ENCODE results near the gene KRTAP5-2. TPM values are rescaled to one million over a fixed set of nuclear protein-coding genes. Genes with fewer than 3 reads are reported as not detected.

KRTAP5-2 gene
- total and polyA plus RNA-seq, 11 donors = not detected

GRCh38 chr11:1636291-1636950 is 38.3 kb upstream of the KRTAP5-2 start:
- H3K27me3 ChIP-seq = peaks cover 0 to 30% (median 8%) of the 10 kb centered on the region in 9 donors
- H3K4me3 ChIP-seq = no peak overlapping the region
- H3K9me3 ChIP-seq = no peaks in the 10 kb centered on the region
- 87 to 90% (median 88%) methylated on average over 19 of the region's 19 CpGs for WGBS, 4 donors
- H3K36me3 ChIP-seq = no peaks in the 10 kb centered on the region
- TF ChIP-seq, protein P1, sequence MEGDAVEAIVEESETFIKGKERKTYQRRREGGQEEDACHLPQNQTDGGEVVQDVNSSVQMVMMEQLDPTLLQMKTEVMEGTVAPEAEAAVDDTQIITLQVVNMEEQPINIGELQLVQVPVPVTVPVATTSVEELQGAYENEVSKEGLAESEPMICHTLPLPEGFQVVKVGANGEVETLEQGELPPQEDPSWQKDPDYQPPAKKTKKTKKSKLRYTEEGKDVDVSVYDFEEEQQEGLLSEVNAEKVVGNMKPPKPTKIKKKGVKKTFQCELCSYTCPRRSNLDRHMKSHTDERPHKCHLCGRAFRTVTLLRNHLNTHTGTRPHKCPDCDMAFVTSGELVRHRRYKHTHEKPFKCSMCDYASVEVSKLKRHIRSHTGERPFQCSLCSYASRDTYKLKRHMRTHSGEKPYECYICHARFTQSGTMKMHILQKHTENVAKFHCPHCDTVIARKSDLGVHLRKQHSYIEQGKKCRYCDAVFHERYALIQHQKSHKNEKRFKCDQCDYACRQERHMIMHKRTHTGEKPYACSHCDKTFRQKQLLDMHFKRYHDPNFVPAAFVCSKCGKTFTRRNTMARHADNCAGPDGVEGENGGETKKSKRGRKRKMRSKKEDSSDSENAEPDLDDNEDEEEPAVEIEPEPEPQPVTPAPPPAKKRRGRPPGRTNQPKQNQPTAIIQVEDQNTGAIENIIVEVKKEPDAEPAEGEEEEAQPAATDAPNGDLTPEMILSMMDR (IDR thresholded peaks at IDR 0.05) = no peak
- TF ChIP-seq POLR2A (IDR thresholded peaks at IDR 0.05) = no peak
- no peak overlapping the region for H3K27ac ChIP-seq
- DNase-seq = no peak
- peaks cover 0 to 21% (median 9%) of the 10 kb centered on the region in 12 donors for H3K4me1 ChIP-seq
- intact Hi-C loops (cut with DNase I) = loop anchor here in 2 of 10 donors (10.0 kb wide), 1 partner anchor 92 kb away; no protein-coding TSS in a partner anchor
- ATAC-seq = no peak

DNA sequence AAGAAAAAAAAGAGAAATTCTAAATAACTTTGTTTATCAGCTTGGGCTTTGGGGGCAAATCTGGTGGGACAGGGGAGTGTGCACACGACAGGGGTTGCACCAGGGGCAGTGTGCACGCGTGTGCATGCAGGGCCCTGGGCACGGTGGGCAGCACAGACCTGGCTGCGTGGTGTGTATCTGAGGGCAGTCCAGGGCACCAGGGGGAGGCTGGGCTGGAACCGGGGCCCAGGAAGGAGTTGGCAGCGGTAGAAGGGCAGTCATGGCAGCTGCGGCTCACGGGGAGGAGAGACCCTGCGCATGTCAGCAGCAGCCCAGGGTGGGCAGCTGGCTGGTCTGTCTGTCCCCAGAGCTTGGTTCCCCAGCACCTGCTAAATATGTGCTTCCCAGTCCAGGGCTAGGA is 35.8 kb upstream of the KRTAP5-2 start:
- Histone ChIP-seq H3K27me3 (peaks cover 0 to 35% (median 8%) of the 10 kb centered on the region in 9 donors), H3K4me3 (no peak overlapping the region), H3K27ac (no peak overlapping the region), H3K9me3 (no peaks in the 10 kb centered on the region), H3K36me3 (no peaks in the 10 kb centered on the region), H3K4me1 (peaks cover 0 to 11% (median 3%) of the 10 kb centered on the region in 12 donors)
- ATAC-seq = no peak
- intact Hi-C loops (cut with DNase I) = loop anchor here in 2 of 10 donors (10.0 kb wide), 1 partner anchor 89 kb away; no protein-coding TSS in a partner anchor
- 85 to 92% (median 89%) methylated on average over 10 of the region's 10 CpGs for WGBS, 4 donors
- TF ChIP-seq, protein P1 (IDR thresholded peaks at IDR 0.05) = no peak
- no peak for TF ChIP-seq POLR2A (IDR thresholded peaks at IDR 0.05)
- no peak for DNase-seq

DNA sequence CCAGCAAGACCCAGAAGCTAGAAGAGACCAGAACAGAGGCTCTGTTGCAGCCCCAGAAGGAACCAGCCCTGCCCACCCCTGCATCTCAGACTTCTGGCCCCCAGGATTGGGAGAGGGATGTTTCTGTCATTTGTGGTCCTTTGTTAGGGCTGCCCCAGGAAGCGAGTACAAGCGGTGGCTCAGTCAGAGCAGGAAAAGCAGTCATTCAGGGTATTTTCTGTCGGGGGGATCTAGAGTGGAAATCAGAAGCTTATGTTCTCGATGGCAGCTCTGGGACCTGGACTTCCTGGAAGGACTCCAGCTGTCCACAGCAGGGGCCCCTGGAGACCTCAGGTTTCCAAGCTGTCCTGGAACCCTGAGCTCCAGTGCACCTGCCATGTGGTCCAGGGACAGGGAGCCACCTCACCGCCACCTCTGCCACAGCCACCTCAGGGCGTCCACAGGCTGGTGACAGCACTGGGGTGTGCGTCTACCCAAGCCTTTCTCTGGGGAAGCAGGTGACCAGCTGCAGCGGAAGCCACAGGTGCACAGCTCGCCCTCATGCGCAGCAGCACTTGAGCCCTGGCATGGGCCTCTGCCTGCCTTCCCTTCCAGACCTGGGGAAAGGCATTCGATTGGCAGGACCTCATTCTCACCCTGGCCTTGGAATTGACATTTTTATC is 34.1 kb upstream of the KRTAP5-2 start:
- DNase-seq (no peak), ATAC-seq (no peak)
- TF ChIP-seq, protein P1 (IDR thresholded peaks at IDR 0.05) = no peak
- no peak for TF ChIP-seq POLR2A (IDR thresholded peaks at IDR 0.05)
- H3K4me3 ChIP-seq = no peak overlapping the region
- H3K4me1 ChIP-seq = peaks cover 0 to 8% (median 3%) of the 10 kb centered on the region in 12 donors
- no peaks in the 10 kb centered on the region for H3K9me3 ChIP-seq
- intact Hi-C loops (cut with DNase I) = loop anchor here in 2 of 10 donors (10.0 kb wide), 1 partner anchor 87 kb away; no protein-coding TSS in a partner anchor
- H3K36me3 ChIP-seq = no peaks in the 10 kb centered on the region
- H3K27me3 ChIP-seq = peaks cover 0 to 47% (median 12%) of the 10 kb centered on the region in 9 donors
- no peak overlapping the region for H3K27ac ChIP-seq
- WGBS, 4 donors = 54 to 64% (median 60%) methylated on average over 10 to 11 of the region's 11 CpGs

DNA sequence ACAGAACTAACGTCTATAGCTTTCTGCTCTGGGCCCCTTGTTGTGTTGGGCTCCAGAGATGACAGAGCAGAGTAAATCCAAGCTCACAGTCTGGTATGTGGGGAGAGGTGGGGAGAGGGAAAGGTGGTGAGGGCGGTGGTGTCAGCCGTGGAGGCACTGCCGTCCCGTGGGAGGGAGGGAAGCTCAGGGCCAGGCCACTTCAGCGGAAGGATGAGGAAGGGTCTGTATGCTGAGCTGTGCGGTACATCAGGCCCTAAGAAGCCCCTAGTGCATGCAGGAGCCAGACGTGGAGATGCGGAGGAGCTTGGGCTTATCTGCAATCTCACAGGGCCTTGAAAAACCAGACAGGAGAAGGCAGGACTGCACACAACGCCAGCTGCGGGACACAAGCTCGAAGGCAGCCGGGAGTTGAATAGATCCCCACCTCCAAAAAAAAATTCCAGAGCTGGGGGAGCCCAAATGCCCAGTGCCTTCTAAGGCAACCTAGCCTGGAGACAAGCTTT is 33.0 kb upstream of the KRTAP5-2 start:
- Histone ChIP-seq H3K4me1 (peaks cover 0 to 8% (median 3%) of the 10 kb centered on the region in 12 donors), H3K36me3 (no peaks in the 10 kb centered on the region), H3K27ac (no peak overlapping the region), H3K27me3 (peaks cover 0 to 45% (median 12%) of the 10 kb centered on the region in 9 donors), H3K4me3 (no peak overlapping the region), H3K9me3 (no peaks in the 10 kb centered on the region)
- WGBS, 4 donors = 63 to 69% (median 65%) methylated on average over 13 of the region's 13 CpGs
- TF ChIP-seq, protein P1 (IDR thresholded peaks at IDR 0.05) = no peak
- TF ChIP-seq POLR2A (IDR thresholded peaks at IDR 0.05) = no peak
- ATAC-seq (no peak), DNase-seq (no peak)
- intact Hi-C loops (cut with DNase I) = loop anchor here in 2 of 10 donors (10.0 kb wide), 1 partner anchor 86 kb away; no protein-coding TSS in a partner anchor

All from heart left ventricle (tissue), 16 donors.